NCI-H2227 (cell line): Measurements from ENCODE around the gene OSM.

Experiments
- DNase-seq: peaks from one replicate; lab custom pipeline; 2025; ENCODE audit not compliant: unreplicated experiment; lab: John Stamatoyannopoulos, UW

OSM gene

DNA sequence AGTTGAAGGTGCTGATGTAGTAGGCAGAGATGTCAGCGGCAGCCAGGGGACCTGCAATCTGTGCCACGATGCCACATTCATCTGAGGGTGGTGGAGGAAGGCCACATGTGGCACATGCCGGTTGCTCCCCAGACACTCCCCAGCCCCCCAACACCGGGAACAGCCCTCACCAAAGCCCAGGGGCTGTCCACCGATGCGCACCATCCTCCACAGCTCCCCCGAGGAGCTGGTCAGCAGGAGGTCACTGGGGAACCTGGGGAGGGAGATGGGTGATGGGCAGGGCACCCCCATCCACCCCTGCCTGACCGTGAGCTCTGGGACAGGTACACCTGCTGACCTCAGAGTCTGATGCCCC is 19.2 kb upstream of the OSM start:
- no peak for DNase-seq

GRCh38 chr22:30285176-30285845 is 18.7 kb upstream of the OSM start:
- no peak for DNase-seq

- no peak for DNase-seq
These were observed 18.0 kb upstream of the OSM start for GRCh38 chr22:30284666-30285065.

GRCh38 chr22:30284172-30284571 is 17.5 kb upstream of the OSM start:
- no peak for DNase-seq

DNA sequence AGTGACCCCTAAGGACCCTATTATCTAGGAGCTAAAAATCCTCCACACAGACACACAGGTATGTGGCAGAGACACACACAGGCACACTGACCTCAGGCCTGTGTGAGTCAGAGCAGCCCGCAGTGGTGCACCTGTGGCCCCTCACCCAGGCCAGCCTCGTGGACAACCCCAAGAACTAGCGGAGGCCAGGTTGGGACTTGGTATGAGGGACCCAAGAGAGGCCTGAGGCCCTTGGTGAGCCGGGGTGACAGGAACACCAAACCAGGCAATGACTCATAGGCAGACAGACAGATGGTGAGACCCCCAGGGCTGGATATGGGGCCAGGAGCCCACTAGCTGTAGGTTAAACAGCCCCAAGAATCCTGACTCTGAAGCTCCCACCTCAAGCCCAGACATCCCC is 16.7 kb upstream of the OSM start:
- DNase-seq = no peak

- no peak for DNase-seq
These were observed 16.0 kb upstream of the OSM start for GRCh38 chr22:30282616-30283046.

DNA sequence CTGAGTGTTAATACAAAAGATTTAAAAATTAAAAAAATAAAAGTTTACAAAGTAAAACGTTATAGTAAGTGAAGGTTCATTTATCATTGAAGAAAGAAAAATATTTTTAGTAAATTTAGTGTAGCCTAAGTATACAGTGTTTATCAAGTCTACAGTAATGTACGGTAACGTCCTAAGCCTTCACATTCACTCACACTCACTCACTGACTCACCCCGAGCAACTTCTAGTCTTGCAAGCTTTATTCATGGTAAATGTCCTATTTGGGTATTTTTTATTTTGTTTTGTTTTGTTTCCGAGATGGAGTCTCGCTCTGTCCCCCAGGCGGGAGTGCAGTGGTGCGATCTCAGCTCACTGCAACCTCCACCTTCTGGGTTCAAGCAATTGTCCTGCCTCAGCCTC is 13.9 kb upstream of the OSM start:
- no peak for DNase-seq

- DNase-seq = no peak
These were observed 13.3 kb upstream of the OSM start for GRCh38 chr22:30279932-30280331.

- DNase-seq = no peak
These were observed 12.6 kb upstream of the OSM start for GRCh38 chr22:30279046-30279788.

DNA sequence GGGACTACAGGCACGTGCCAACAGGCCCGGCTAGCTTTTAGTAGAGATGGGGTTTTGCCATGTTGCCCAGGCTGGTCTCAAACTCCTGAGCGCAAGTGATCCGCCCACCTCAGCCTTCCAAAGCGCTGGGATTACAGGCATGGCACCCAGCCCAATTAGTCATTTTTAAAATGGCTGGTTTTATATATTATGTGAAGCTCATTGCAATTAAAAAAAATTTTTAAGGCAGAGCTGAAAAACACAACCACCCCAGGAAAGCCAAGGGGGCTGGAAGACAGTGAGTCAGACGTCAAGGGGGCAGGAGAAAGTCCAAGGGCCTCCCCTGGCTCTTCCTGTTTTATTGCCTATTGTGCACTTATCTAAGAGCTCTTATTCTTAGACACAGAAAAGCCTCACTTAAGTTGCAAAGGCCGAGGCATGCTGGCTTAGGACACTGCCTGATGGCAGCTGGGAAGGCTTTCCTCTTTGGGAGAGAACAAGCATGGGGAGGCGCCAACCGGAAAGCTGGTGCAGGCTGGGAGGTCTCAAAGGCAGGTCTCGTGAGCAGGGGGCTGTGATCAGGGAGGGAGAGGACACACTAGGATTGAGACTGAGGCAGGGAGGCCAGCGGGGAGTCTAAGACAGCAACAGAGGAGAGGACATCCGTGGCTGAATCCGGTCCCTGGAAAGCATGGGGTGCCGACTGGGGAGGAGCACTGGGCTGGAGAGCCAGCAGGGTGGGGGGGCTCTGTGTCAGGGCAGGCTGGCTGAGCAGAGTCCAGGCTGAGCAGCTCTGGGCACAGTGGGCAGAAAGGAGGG is 11.1 kb upstream of the OSM start:
- peak; percentile 26 for DNase-seq

DNA sequence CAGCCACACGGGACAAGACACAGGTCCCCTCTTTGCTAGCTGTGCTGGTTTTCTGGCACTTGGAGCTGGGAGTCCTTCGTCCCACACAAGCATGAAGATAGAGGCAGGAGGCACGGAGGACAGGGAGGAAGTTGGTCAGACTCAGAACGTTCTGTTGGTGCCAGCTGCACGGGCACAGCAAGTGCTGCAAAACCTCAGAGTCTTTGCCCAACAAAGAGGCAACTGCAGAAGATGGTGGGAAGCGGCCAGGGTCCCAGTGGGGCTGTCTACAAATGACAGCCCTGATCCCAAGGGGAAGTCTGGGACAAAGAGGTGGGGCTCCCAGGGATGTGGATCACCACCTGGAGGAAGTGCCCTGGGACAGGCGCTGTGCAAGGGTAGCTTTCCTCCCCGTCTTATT is 9.4 kb upstream of the OSM start:
- no peak for DNase-seq

DNA sequence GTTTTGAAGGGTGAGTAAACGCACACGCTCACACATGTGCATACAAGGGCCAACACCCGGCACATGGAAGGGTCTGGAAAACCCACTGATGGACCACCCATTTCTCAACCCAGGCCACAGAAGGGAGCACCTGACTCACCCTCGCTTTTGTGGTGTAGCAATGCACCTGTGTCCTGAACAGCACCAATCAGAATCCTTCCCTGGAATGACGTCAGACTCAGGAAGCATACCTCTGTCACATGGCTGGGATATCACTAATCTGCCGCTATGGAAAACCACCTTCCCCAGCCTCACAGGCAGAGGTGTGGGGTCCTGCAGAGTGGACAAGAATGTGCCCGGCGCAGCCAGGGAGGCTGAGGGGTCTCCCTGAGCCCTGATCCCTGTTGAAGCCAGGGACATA is 9.0 kb upstream of the OSM start:
- DNase-seq = no peak

- no peak for DNase-seq
These were observed 7.8 kb upstream of the OSM start for GRCh38 chr22:30274437-30274812.

DNA sequence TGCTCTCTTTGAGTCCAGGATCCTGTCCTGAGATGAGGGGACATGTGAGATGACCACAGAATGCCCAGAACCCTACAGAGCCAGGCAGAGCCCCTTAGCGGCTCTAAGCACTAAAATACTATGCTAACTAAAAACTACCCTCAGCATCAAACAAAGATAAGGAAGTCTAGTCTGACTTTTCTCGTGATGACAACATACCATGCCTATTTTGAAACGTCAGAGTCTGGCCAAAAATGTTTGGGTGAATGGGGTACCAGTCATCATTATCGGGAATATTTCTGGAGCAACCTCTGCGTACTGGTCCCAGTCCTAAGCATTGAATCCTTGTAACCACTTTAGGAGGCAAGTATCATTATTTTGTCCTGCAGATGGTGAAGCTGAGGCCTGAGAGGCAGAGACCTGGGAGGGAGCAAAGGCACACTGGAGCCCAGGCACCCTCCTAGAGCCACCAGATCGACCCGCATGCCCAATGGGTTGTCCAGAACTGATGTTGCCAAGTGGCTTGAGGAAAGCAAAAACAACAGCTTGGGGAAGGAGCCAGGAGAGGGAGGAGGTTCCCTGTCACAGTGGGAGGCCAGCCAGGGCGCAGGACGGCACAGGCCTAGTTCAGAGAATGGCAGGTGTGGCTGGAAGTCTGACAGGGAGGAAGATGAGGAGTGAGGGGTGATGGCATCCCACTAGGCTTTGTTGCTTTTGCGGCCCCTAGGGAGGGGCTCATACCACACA is 7.2 kb upstream of the OSM start:
- no peak for DNase-seq

GRCh38 chr22:30272781-30273601 is 6.3 kb upstream of the OSM start:
- DNase-seq = no peak

DNA sequence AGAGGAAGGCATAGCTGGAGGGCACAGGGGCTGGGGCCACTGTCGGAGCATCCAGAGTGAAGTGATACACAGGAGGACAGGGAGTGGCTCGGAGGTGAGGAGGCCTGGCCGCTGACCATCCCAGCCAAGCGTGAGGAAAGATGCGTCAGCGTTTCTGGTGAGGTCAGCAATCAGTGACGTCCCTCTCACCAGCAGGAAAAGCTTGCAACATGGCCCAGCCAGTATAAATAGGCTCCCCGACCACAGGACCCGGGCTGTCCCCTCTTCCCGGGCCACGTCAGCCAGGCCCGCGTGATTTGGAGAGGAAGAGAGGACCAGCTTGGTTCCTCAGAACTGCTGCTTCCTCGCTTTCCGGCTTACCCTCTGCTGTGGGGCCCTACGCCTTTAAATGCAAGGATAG is 4.2 kb upstream of the OSM start:
- no peak for DNase-seq

DNA sequence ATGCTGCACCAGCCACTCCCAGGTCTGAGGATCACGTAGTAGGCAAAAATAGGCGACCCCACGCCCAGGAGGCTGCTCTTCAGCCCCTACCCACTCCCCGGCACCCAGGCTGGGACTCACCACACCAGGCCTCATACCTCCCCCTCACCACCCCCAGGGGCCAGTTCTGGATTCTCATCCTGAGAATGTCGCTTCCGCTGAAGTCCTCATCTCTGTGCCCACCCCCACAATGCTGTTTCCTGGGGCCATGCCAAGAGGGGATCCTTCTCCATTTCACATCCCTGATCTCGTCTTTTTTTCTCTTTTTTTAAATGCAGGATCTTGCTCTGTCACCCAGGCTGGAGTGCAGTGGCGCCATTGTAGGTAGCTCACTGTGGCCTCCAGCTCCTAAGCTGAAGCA is 1.7 kb upstream of the OSM start:
- DNase-seq = no peak

DNA sequence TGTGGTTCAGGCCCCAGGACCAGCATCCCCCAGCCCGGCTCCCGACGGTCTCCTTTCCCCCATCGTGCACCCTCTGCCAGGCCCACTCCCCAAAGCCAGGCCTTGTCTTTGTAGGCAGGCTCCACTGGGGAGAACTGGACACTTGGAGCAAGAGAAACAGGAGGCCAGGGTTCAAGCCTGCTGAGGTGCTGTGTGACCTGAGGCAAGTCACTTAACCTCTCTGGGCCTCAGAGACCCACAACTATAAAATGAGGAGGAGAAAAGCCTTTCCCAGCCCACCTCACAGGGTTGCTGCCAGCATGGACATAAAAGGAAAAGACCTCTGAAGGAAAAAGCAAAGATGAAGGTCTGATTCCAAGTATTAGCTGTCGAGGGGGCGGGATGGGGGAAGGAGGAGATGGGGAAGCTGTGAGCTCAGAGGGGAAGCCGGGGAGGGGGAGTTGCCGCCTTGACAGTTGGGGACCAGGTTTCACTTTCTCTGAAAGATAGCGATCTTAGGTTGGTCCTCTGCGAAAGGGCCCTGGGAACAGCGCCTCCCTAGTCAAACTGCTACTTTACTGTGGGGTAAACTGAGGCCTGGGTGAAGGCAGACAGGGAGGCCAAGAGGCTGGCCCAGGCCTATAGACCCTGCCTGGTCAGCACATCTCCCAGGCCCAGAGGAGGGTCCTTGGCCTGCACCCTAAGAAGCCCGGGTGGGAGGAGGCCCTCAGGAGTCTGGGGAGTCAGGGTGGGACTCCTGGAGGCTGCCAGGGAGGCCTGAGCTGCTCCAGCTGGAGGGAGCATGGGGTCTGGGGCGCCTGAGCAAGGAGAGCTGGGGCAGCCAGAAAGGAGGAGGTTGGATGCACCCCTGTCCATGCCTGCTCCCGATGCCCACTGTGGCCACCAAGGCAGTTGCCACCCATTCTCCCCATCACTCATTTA is 991 bp upstream of the OSM start:
- no peak for DNase-seq

DNA sequence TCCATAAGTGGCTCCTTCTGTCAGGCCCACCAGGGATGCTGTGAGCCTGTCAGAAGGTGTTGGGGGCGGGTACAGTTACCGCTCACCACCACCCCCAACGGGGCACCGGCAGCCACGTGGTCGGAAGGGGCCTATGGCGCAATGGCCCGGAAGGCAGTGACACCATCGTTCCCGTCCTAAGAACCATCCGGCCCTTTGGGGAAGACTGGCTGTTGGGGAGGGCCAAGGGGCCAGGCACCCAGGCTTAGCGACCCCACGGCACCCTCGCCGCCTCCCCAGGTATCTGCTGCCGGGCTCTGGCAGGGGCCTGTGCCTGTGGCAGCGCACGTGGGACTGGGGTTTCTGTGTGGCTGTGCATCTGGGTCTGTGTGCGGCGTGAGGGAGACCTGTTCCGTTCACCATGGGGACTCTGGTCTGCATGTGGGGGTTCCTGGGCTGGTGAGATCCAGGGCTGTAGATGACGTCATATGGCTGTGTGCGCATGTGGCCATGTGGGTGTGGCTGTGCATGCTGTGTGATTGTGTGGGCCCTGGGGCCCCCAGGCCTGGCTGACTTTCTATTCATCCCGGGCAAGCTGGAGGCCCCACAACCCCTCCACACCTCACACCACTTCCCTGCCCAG is 717 bp downstream of the OSM start:
- no peak for DNase-seq
